ENCODE data around the gene ABCB11.

ABCB11 gene

DNA sequence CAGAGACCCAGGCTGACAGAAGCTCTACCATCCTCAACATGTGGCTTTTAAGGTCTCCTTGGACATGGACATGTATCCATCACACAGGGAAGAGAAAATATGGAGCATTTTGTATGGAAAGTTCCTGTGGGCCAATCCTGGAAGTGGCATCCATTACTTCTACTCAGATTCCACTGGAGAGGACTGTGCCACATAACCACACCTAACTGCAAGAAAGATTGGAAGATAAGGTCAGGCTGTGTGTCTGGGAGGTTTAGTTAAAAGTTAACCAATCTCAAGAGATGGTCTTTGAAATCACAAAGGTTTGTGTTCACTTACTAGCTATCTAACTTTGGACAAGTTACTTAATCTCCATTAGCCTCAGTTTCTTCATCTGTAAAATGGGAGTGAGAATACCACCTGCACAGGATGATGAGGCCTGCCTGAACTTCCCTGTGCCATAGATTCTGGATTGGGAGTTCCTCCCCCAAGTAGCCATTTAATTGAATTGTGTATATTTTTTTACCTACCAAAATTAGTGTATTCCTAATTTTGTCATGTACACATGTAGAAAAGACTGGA lies 3.9 kb upstream of the ABCB11 start:
- DNase-seq (ENCODE audit: low read depth): no peak
- H3K4me3 ChIP-seq (ENCODE audit: control insufficient read depth, low read depth, low read length): no peak overlapping the region
- TF ChIP-seq, protein P1, sequence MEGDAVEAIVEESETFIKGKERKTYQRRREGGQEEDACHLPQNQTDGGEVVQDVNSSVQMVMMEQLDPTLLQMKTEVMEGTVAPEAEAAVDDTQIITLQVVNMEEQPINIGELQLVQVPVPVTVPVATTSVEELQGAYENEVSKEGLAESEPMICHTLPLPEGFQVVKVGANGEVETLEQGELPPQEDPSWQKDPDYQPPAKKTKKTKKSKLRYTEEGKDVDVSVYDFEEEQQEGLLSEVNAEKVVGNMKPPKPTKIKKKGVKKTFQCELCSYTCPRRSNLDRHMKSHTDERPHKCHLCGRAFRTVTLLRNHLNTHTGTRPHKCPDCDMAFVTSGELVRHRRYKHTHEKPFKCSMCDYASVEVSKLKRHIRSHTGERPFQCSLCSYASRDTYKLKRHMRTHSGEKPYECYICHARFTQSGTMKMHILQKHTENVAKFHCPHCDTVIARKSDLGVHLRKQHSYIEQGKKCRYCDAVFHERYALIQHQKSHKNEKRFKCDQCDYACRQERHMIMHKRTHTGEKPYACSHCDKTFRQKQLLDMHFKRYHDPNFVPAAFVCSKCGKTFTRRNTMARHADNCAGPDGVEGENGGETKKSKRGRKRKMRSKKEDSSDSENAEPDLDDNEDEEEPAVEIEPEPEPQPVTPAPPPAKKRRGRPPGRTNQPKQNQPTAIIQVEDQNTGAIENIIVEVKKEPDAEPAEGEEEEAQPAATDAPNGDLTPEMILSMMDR (conservative IDR thresholded peaks at IDR 0.05; ENCODE audit: control insufficient read depth, insufficient read depth, low read depth, low read length): no peak

- TF ChIP-seq, protein P1 (conservative IDR thresholded peaks at IDR 0.05; ENCODE audit: control insufficient read depth, insufficient read depth, low read depth, low read length): no peak
- no peak for DNase-seq (ENCODE audit: low read depth)
- H3K4me3 ChIP-seq (ENCODE audit: control insufficient read depth, low read depth, low read length): no peak overlapping the region
Observed at GRCh38 chr2:169034256-169034655, 3.1 kb upstream of the ABCB11 start.

DNA sequence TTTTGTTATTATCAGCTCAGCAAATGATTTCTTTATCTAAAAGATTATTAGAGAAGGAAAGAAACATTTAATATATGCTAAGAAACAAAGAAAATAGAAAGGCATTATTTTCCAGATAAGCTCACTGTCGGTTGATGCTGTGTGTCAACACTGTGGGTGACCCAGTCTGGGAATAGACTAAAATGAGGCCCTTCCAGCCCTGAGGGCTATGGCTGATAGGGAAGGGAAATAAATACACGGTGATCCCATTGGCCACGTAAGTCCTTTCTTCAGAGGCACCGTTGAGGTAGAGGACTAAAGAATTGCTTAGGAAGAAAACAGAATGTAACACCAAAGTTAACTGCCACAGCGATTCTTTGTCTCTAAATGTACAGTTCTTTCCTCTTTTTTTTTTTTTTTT lies 1.8 kb downstream of the ABCB11 start:
- DNase-seq (ENCODE audit: low read depth): no peak
- H3K4me3 ChIP-seq (ENCODE audit: control insufficient read depth, low read depth, low read length): no peak overlapping the region
- TF ChIP-seq, protein P1 (conservative IDR thresholded peaks at IDR 0.05; ENCODE audit: control insufficient read depth, insufficient read depth, low read depth, low read length): no peak

DNA sequence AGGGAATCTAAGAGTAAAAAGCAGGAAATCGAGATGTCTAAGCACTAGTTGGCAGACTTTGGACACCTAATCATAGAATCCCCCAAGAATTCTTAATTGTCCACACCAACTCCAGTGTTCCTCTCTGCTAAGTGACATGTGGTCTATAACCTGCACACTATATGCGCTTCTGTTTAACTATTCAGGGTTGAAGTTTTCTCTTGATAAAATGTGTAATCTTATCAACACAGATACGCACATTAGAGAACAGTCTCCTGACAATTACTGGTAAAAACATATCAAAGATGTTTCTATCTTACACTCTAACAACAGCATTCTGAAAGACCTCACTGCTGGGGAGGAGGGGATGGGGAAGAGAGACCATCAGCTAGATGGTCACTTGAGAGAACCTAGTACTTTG lies 3.9 kb downstream of the ABCB11 start:
- H3K4me3 ChIP-seq (ENCODE audit: control insufficient read depth, low read depth, low read length): no peak overlapping the region
- no peak for DNase-seq (ENCODE audit: low read depth)
- TF ChIP-seq, protein P1 (conservative IDR thresholded peaks at IDR 0.05; ENCODE audit: control insufficient read depth, insufficient read depth, low read depth, low read length): no peak

- DNase-seq (ENCODE audit: low read depth): no peak
- no peak overlapping the region for H3K4me3 ChIP-seq (ENCODE audit: control insufficient read depth, low read depth, low read length)
- TF ChIP-seq, protein P1 (conservative IDR thresholded peaks at IDR 0.05; ENCODE audit: control insufficient read depth, insufficient read depth, low read depth, low read length): no peak
Observed at GRCh38 chr2:169026056-169026455, 5.1 kb downstream of the ABCB11 start.

GRCh38 chr2:169023161-169023560 lies 8.0 kb downstream of the ABCB11 start:
- TF ChIP-seq, protein P1 (conservative IDR thresholded peaks at IDR 0.05; ENCODE audit: control insufficient read depth, insufficient read depth, low read depth, low read length): no peak
- no peak overlapping the region for H3K4me3 ChIP-seq (ENCODE audit: control insufficient read depth, low read depth, low read length)
- DNase-seq (ENCODE audit: low read depth): no peak

DNA sequence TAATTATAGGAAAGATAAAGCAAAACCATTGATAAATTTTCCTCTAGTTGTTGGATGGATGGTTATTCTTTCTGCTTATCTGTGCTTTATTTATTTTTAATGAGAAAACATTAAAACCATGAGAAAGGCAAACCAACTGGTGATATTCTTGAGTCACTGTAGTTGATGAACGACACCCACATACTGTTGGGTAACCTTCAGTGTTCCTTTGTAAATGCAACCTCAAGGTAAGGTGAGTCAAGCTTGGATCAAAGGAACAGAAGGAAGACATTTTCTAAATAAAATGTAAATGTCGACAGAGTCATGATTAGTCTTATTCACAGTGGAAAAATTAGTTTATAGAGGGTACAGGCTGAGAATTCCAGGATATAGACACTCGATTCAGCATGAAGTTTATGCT lies 12.7 kb downstream of the ABCB11 start:
- DNase-seq (ENCODE audit: low read depth): peak; percentile 38
- TF ChIP-seq, protein P1 (conservative IDR thresholded peaks at IDR 0.05; ENCODE audit: control insufficient read depth, insufficient read depth, low read depth, low read length): no peak
- no peak overlapping the region for H3K4me3 ChIP-seq (ENCODE audit: control insufficient read depth, low read depth, low read length)
